ENCODE measurements around the gene ETS1.

DNA sequence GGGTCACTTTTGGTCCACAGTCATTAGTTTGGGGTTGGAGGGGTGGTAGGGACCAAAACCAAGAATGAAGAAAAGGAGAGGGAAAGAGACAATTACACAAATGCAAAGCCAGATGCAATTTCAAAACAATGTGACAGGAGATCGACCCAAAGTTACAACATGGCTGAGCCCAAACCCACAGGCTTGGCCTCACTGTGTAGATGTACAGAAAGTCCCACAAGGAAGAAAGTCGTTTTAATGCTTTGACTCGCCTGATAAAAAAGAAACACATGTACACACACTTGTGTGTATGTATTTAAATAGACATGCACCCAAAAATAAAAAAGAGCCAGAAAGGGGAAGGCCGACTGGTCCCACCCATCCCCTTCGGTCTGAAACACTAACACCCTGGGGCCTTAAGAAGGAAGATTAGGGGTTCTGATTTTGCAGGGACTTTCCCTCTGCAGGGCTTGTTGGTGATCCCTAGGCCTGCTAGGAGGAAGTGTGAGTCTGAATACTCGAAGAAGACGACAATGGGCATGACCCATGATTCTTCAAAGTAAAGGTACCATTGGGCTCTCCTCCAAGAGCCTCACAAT is 104.1 kb downstream of the ETS1 start:
- no peak for TF ChIP-seq EP300 (IDR thresholded peaks at IDR 0.05; ENCODE audit: low read depth)
- TF ChIP-seq, protein P1, sequence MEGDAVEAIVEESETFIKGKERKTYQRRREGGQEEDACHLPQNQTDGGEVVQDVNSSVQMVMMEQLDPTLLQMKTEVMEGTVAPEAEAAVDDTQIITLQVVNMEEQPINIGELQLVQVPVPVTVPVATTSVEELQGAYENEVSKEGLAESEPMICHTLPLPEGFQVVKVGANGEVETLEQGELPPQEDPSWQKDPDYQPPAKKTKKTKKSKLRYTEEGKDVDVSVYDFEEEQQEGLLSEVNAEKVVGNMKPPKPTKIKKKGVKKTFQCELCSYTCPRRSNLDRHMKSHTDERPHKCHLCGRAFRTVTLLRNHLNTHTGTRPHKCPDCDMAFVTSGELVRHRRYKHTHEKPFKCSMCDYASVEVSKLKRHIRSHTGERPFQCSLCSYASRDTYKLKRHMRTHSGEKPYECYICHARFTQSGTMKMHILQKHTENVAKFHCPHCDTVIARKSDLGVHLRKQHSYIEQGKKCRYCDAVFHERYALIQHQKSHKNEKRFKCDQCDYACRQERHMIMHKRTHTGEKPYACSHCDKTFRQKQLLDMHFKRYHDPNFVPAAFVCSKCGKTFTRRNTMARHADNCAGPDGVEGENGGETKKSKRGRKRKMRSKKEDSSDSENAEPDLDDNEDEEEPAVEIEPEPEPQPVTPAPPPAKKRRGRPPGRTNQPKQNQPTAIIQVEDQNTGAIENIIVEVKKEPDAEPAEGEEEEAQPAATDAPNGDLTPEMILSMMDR (IDR thresholded peaks at IDR 0.05), result no peak
- TF ChIP-seq POLR2A (IDR thresholded peaks at IDR 0.05), result no peak
- TF ChIP-seq POLR2AphosphoS5 (IDR thresholded peaks at IDR 0.05), result no peak

Measured in transverse colon (tissue), 4 donors.